HFFc6 (cell line): ENCODE results near the gene CASP6. TPM values are rescaled to one million over a fixed set of nuclear protein-coding genes. Genes with fewer than 3 reads are reported as not detected.
"Not testable (repeated sequence)": the region's sequence is repeated elsewhere in the genome, so short reads cannot be mapped to it uniquely, and the experiment has no call there.

Experiments
- DNase-seq: peaks from one replicate; pipeline ENCODE4 v3.0.0-alpha.2; 2018
- H3K27ac Mint-ChIP-seq: 2 replicates; pipeline ENCODE4 v1.8.0; 2020; ENCODE audit warnings: mild to moderate bottlenecking, mixed read lengths
- H3K27me3 Mint-ChIP-seq: 2 replicates; pipeline ENCODE4 v1.8.0; 2021; ENCODE audit warnings: mild to moderate bottlenecking, moderate library complexity, mixed read lengths; ENCODE audit not compliant: insufficient read depth
- H3K36me3 Mint-ChIP-seq: 2 replicates; pipeline ENCODE4 v1.8.0; 2021; ENCODE audit warnings: low read depth, mixed read lengths
- H3K4me1 Mint-ChIP-seq: 2 replicates; pipeline ENCODE4 v1.8.0; 2020; ENCODE audit warnings: low read depth, mixed read lengths
- H3K4me3 Mint-ChIP-seq: 2 replicates; pipeline ENCODE4 v1.8.0; 2020; ENCODE audit warnings: mild to moderate bottlenecking, moderate library complexity, mixed read lengths
- H3K9me3 Mint-ChIP-seq: 2 replicates; pipeline ENCODE4 v1.8.0; 2020; ENCODE audit warnings: mild to moderate bottlenecking, mixed read lengths
- CTCF ChIP-seq: fragments of 200-600 bp; sonication (generic); IDR thresholded peaks from 2 replicates; pipeline ENCODE4 v1.5.0; 2021; ENCODE audit warnings: antibody characterized with exemption, mild to moderate bottlenecking
- total RNA-seq, 6 experiments: library from RNA; stranded (reverse); fragmentation: NEBNext Ultra II Directional; extraction: Animal tissue kit (Norgen Biotek cat#: 25700); gene quantifications; 2 replicates in 1 of 6; 3 replicates in 5 of 6; pipeline ENCODE4 v1.2.3, GENCODE V29; 2021

The CASP6 gene
- total RNA-seq, 6 experiments from 2014 or later: 14.2 to 19.9 (median 16.3) TPM

- H3K36me3 Mint-ChIP-seq: peaks cover 30% of the 10 kb centered on the region
- no peak overlapping the region for H3K4me3 Mint-ChIP-seq
- no peak for TF ChIP-seq CTCF
- no peak for DNase-seq
- H3K4me1 Mint-ChIP-seq: peaks cover 22% of the 10 kb centered on the region
- H3K9me3 Mint-ChIP-seq: no peaks in the 10 kb centered on the region
- H3K27ac Mint-ChIP-seq: peak overlapping the region; percentile 56; the same call in 1 of the 2 replicates
- H3K27me3 Mint-ChIP-seq: no peaks in the 10 kb centered on the region
Observed at GRCh38 chr4:109690690-109691410, 12.4 kb downstream of the CASP6 start.

GRCh38 chr4:109684727-109685126, 18.5 kb downstream of the CASP6 start:
- H3K27ac Mint-ChIP-seq: no peak overlapping the region
- no peak for DNase-seq
- TF ChIP-seq CTCF: no peak
- H3K4me1 Mint-ChIP-seq: no peaks in the 10 kb centered on the region
- no peaks in the 10 kb centered on the region for H3K27me3 Mint-ChIP-seq
- peaks cover 5% of the 10 kb centered on the region; the same call in 1 of the 2 replicates for H3K36me3 Mint-ChIP-seq
- H3K9me3 Mint-ChIP-seq: no peaks in the 10 kb centered on the region; the same call in 1 of the 2 replicates
- no peak overlapping the region for H3K4me3 Mint-ChIP-seq

- DNase-seq: no peak
- Mint-ChIP-seq H3K27ac (no peak overlapping the region), H3K27me3 (no peaks in the 10 kb centered on the region)
Observed at GRCh38 chr4:109683621-109684253, 19.5 kb downstream of the CASP6 start.

GRCh38 chr4:109682875-109683274, 20.4 kb downstream of the CASP6 start:
- no peaks in the 10 kb centered on the region; the same call in 1 of the 2 replicates for H3K9me3 Mint-ChIP-seq
- no peaks in the 10 kb centered on the region for H3K27me3 Mint-ChIP-seq
- no peak overlapping the region for H3K27ac Mint-ChIP-seq
- no peaks in the 10 kb centered on the region for H3K4me1 Mint-ChIP-seq
- H3K36me3 Mint-ChIP-seq: peaks cover 5% of the 10 kb centered on the region; the same call in 1 of the 2 replicates
- no peak for TF ChIP-seq CTCF
- H3K4me3 Mint-ChIP-seq: no peak overlapping the region
- DNase-seq: no peak

More at GRCh38 chr4:109683621-109684253, 19.5 kb downstream of the CASP6 start:
- Mint-ChIP-seq H3K4me3 (no peak overlapping the region), H3K36me3 (peaks cover 5% of the 10 kb centered on the region; the same call in 1 of the 2 replicates), H3K9me3 (no peaks in the 10 kb centered on the region; the same call in 1 of the 2 replicates), H3K4me1 (no peaks in the 10 kb centered on the region)
- TF ChIP-seq CTCF: no peak

- not testable (repeated sequence) for H3K36me3 Mint-ChIP-seq, H3K27ac Mint-ChIP-seq, H3K4me1 Mint-ChIP-seq, H3K4me3 Mint-ChIP-seq, DNase-seq, H3K27me3 Mint-ChIP-seq, H3K9me3 Mint-ChIP-seq
Observed at GRCh38 chr4:109678925-109679324, 24.3 kb downstream of the CASP6 start.

- H3K36me3 Mint-ChIP-seq, DNase-seq, H3K27ac Mint-ChIP-seq, H3K4me1 Mint-ChIP-seq, H3K4me3 Mint-ChIP-seq, H3K27me3 Mint-ChIP-seq, H3K9me3 Mint-ChIP-seq: not testable (repeated sequence)
Observed at GRCh38 chr4:109678472-109678871, 24.8 kb downstream of the CASP6 start.
